GM23338 (cell line): Measurements from ENCODE around the gene GNB1. TPM values are rescaled to one million over a fixed set of nuclear protein-coding genes. Genes with fewer than 3 reads are reported as not detected.

Experiments
- ATAC-seq: fragments of 200-7000 bp; cut with Tn5 transposase; 3 replicates; pipeline ENCODE4 v1.9.1; 2020
- DNase-seq: peaks from one replicate; pipeline ENCODE4 v3.0.0-alpha.2; 2015; ENCODE audit warnings: low spot score
- H2AFZ ChIP-seq: fragments of 200-600 bp; sonication (generic); 2 replicates; pipeline ENCODE4 v1.8.0; 2016; ENCODE audit warnings: antibody characterized with exemption, mild to moderate bottlenecking, moderate library complexity
- H3F3A ChIP-seq: fragments of 200-600 bp; sonication (generic); replicated peaks from 2 replicates; pipeline ENCODE4 v1.8.0; 2017; ENCODE audit warnings: antibody characterized with exemption, mixed run types, low read depth
- H3K27ac ChIP-seq: fragments of 200-600 bp; sonication (generic); 2 replicates; pipeline ENCODE4 v1.6.1; 2016; ENCODE audit warnings: low read depth
- H3K27me3 ChIP-seq: fragments of 200-600 bp; sonication (generic); 2 replicates; pipeline ENCODE4 v1.8.0; 2016; ENCODE audit warnings: mild to moderate bottlenecking, mixed run types, moderate library complexity; ENCODE audit not compliant: insufficient read depth
- H3K36me3 ChIP-seq: fragments of 200-600 bp; sonication (generic); 2 replicates; pipeline ENCODE4 v1.8.0; 2016; ENCODE audit warnings: mild to moderate bottlenecking; ENCODE audit not compliant: insufficient read depth
- H3K4me1 ChIP-seq: fragments of 200-600 bp; sonication (generic); 2 replicates; pipeline ENCODE4 v1.8.0; 2016; ENCODE audit warnings: mild to moderate bottlenecking, moderate library complexity; ENCODE audit not compliant: insufficient read depth
- H3K4me2 ChIP-seq: fragments of 200-600 bp; sonication (generic); 2 replicates; pipeline ENCODE4 v1.7.1; 2017; ENCODE audit warnings: mixed run types
- H3K4me3 ChIP-seq: fragments of 200-600 bp; sonication (generic); 2 replicates; pipeline ENCODE4 v1.6.1; 2016; ENCODE audit warnings: mixed run types
- H3K79me2 ChIP-seq: fragments of 200-600 bp; sonication (generic); replicated peaks from 2 replicates; pipeline ENCODE4 v1.8.0; 2017; ENCODE audit warnings: mild to moderate bottlenecking; ENCODE audit not compliant: insufficient read depth
- H3K9me2 ChIP-seq: fragments of 200-600 bp; sonication (generic); 2 replicates; pipeline ENCODE4 v1.8.0; 2017; ENCODE audit not compliant: insufficient read depth
- H4K20me1 ChIP-seq: fragments of 200-600 bp; sonication (generic); replicated peaks from 2 replicates; pipeline ENCODE4 v1.8.0; 2017; ENCODE audit warnings: mild to moderate bottlenecking; ENCODE audit not compliant: insufficient read depth
- H3K27ac Mint-ChIP-seq: 2 replicates; pipeline ENCODE4 v1.8.0; 2020; ENCODE audit warnings: inconsistent platforms, mild to moderate bottlenecking, moderate library complexity, mixed read lengths
- H3K27me3 Mint-ChIP-seq: 3 replicates; pipeline ENCODE4 v1.8.0; 2022; ENCODE audit warnings: low read depth, mild to moderate bottlenecking, moderate library complexity, mixed read lengths, inconsistent platforms; ENCODE audit not compliant: insufficient read depth, poor library complexity
- H3K36me3 Mint-ChIP-seq: 3 replicates; pipeline ENCODE4 v1.8.0; 2021; ENCODE audit warnings: low read depth, mild to moderate bottlenecking, inconsistent platforms, moderate library complexity, mixed read lengths
- H3K4me1 Mint-ChIP-seq: 3 replicates; pipeline ENCODE4 v1.8.0; 2020; ENCODE audit warnings: mild to moderate bottlenecking, inconsistent platforms, mixed read lengths
- H3K4me3 Mint-ChIP-seq: 3 replicates; pipeline ENCODE4 v1.8.0; 2021; ENCODE audit warnings: moderate library complexity, mild to moderate bottlenecking, inconsistent platforms, mixed read lengths
- H3K9me3 Mint-ChIP-seq: 3 replicates; pipeline ENCODE4 v1.8.0; 2020; ENCODE audit warnings: moderate library complexity, mild to moderate bottlenecking, inconsistent platforms, mixed read lengths
- CREB1 ChIP-seq: fragments of 250-450 bp; sonication (Bioruptor Pico); IDR thresholded peaks from 2 replicates; pipeline ENCODE4 v1.5.0; 2020; ENCODE audit warnings: low read depth, mild to moderate bottlenecking, moderate library complexity
- EZH2 ChIP-seq: fragments of 200-600 bp; sonication (generic); IDR thresholded peaks from one replicate; pipeline ENCODE4 v1.8.0; 2017; ENCODE audit warnings: antibody characterized with exemption, mild to moderate bottlenecking, low read depth; ENCODE audit not compliant: unreplicated experiment
- EZH2phosphoT487 ChIP-seq: fragments of 200-600 bp; sonication (generic); IDR thresholded peaks from one replicate; pipeline ENCODE4 v1.8.1; 2018; ENCODE audit warnings: antibody characterized with exemption; ENCODE audit not compliant: unreplicated experiment
- JUNB ChIP-seq: IDR thresholded peaks from one replicate; pipeline ENCODE4 v1.6.1; 2016; ENCODE audit warnings: antibody characterized with exemption; ENCODE audit not compliant: unreplicated experiment
- POLR2AphosphoS5 ChIP-seq: IDR thresholded peaks from 2 replicates; pipeline ENCODE4 v1.6.1; 2016; ENCODE audit warnings: antibody characterized with exemption, low read depth
- STAT1 ChIP-seq: IDR thresholded peaks from one replicate; pipeline ENCODE4 v1.6.1; 2016; ENCODE audit warnings: antibody characterized with exemption; ENCODE audit not compliant: unreplicated experiment
- ZNF114 ChIP-seq: fragments of 250-450 bp; sonication (Bioruptor Pico); IDR thresholded peaks from 2 replicates; pipeline ENCODE4 v1.5.0; 2020; ENCODE audit warnings: mild to moderate bottlenecking, moderate library complexity
- ZNF331 ChIP-seq: fragments of 250-450 bp; sonication (Bioruptor Pico); IDR thresholded peaks from 2 replicates; pipeline ENCODE4 v1.5.0; 2020; ENCODE audit warnings: low read depth, mild to moderate bottlenecking, moderate library complexity
- polyA plus RNA-seq: library from polyadenylated mRNA; unstranded; fragments of >200 nt; fragmentation: Nextera tagmentation; extraction: Ambion mirVana; gene quantifications from 2 replicates; pipeline ENCODE4 v1.2.1, GENCODE V29; 2016
- total RNA-seq: library from RNA; depleted of rRNA; stranded (reverse); fragments of >200 nt; shearing (Covaris generic); gene quantifications from 2 replicates; pipeline ENCODE4 v1.2.3, GENCODE V29; 2014
- TF ChIP-seq, protein P1 (sequence below), 2 experiments: fragments of 200-600 bp in 1 of 2; sonication (generic) in 1 of 2; conservative IDR thresholded peaks; 2 replicates each; pipeline versions ENCODE4 v1.5.1 to v1.6.1; 2016 to 2017; ENCODE audit warnings: antibody characterized with exemption in 2 of 2, low read depth in 2 of 2, mild to moderate bottlenecking in 2 of 2, moderate library complexity in 1 of 2
- TF ChIP-seq, protein P2 (sequence below): IDR thresholded peaks from one replicate; pipeline ENCODE4 v1.6.1; 2018; ENCODE audit warnings: antibody characterized with exemption; ENCODE audit not compliant: unreplicated experiment

Gene GNB1
- total and polyA plus RNA-seq, 2 experiments from 2014 or later, result 65.4 to 138 TPM

DNA sequence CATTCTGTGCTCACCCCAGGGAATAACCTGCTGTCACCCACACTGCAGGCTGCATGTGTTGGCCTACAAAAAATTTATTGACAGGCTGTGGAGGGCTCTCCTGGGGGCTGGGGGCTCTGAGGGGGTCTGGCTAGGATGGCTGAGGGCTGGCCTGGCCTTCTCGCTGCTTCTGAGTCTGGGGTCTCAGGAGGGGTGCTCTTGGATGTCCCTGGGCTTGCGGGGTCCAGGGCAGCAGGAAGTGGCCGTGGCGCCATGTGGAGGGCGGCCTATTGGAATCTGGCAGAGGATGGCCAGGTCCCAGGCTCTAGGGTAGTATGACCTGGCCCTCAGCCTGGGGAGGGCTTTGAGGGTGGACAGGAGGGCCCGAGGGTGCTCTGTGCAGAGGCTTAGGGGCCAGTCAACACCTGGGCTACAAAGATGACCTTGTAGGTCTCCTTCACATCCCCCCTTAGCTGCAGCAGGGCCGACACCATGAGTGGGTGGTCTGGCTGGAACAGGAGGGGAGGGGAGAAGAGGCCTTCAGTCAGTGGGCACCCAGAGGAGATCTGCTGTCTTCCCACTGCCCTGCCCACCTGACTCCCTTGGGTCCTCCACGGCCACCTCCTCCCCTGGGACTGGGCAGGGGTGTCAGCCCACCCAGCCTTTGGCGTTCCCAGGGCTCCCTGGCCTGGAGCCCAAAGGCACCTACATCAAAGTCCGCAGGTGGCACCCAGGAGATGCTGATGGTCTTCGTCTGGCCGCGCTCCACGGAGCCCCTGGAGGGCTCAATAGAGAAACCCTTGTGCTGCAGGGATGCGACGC is 31.2 kb upstream of the GNB1 start (continued):
- TF ChIP-seq, protein P1, sequence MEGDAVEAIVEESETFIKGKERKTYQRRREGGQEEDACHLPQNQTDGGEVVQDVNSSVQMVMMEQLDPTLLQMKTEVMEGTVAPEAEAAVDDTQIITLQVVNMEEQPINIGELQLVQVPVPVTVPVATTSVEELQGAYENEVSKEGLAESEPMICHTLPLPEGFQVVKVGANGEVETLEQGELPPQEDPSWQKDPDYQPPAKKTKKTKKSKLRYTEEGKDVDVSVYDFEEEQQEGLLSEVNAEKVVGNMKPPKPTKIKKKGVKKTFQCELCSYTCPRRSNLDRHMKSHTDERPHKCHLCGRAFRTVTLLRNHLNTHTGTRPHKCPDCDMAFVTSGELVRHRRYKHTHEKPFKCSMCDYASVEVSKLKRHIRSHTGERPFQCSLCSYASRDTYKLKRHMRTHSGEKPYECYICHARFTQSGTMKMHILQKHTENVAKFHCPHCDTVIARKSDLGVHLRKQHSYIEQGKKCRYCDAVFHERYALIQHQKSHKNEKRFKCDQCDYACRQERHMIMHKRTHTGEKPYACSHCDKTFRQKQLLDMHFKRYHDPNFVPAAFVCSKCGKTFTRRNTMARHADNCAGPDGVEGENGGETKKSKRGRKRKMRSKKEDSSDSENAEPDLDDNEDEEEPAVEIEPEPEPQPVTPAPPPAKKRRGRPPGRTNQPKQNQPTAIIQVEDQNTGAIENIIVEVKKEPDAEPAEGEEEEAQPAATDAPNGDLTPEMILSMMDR (conservative IDR thresholded peaks at IDR 0.05; ENCODE audit: low read depth in 2 of 2), result no peak
- TF ChIP-seq STAT1, result no peak
- no peak for TF ChIP-seq POLR2AphosphoS5
- TF ChIP-seq ZNF331 (CRISPR knock-in tag), result no peak
- no peak for TF ChIP-seq CREB1 (CRISPR knock-in tag)
- TF ChIP-seq ZNF114 (CRISPR knock-in tag), result no peak
- TF ChIP-seq JUNB, result no peak
- TF ChIP-seq EZH2, result no peak

DNA sequence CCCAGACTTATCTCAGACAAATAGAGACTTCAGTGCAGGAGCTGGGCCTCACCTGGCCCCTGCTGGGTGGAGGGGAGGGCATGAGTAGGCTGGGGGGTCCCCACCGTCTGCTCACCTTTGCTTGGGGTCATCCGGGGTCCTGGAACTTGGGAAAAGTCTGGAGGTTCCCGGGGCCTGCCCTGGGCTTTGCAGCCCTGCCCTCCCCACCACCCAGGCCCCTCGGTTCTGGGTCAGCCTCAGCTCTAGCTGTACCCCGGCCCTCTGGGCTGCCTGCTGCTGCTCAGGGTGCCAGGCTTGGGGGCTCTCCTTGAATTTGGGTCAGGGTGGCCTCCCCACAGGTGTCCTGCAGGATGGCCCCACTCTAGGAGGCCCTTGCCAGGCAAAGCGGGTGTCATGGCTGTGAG is 30.6 kb upstream of the GNB1 start:
- Histone ChIP-seq H3K4me2 (no peak overlapping the region), H3K36me3 (no peaks in the 10 kb centered on the region), H3K79me2 (no peaks in the 10 kb centered on the region), H2AFZ (no peak overlapping the region), H3K4me1 (no peaks in the 10 kb centered on the region; the same call in 1 of the 2 replicates), H4K20me1 (no peaks in the 10 kb centered on the region), H3K27me3 (no peaks in the 10 kb centered on the region), H3K9me2 (no peaks in the 10 kb centered on the region), H3K27ac (no peak overlapping the region), H3F3A (0 out of 2 replicates have a peak, but pooled peaks cover 8% of the 10 kb centered on the region), H3K4me3 (no peak overlapping the region)
- H3K27ac Mint-ChIP-seq, result no peak overlapping the region
- no peak overlapping the region for H3K4me3 Mint-ChIP-seq
- peaks cover 11% of the 10 kb centered on the region for H3K27me3 Mint-ChIP-seq
- peaks cover 5% of the 10 kb centered on the region; the same call in 2 of the 3 replicates for H3K4me1 Mint-ChIP-seq
- no peak for ATAC-seq
- no peak for DNase-seq
- H3K9me3 Mint-ChIP-seq, result peaks cover 12% of the 10 kb centered on the region
- TF ChIP-seq, protein P1 (conservative IDR thresholded peaks at IDR 0.05; ENCODE audit: low read depth in 2 of 2), result no peak
- TF ChIP-seq STAT1 (no peak), EZH2phosphoT487 (no peak), ZNF331 (CRISPR knock-in tag) (no peak), ZNF114 (CRISPR knock-in tag) (no peak), POLR2AphosphoS5 (no peak), CREB1 (CRISPR knock-in tag) (no peak), JUNB (no peak)
- TF ChIP-seq, protein P2, sequence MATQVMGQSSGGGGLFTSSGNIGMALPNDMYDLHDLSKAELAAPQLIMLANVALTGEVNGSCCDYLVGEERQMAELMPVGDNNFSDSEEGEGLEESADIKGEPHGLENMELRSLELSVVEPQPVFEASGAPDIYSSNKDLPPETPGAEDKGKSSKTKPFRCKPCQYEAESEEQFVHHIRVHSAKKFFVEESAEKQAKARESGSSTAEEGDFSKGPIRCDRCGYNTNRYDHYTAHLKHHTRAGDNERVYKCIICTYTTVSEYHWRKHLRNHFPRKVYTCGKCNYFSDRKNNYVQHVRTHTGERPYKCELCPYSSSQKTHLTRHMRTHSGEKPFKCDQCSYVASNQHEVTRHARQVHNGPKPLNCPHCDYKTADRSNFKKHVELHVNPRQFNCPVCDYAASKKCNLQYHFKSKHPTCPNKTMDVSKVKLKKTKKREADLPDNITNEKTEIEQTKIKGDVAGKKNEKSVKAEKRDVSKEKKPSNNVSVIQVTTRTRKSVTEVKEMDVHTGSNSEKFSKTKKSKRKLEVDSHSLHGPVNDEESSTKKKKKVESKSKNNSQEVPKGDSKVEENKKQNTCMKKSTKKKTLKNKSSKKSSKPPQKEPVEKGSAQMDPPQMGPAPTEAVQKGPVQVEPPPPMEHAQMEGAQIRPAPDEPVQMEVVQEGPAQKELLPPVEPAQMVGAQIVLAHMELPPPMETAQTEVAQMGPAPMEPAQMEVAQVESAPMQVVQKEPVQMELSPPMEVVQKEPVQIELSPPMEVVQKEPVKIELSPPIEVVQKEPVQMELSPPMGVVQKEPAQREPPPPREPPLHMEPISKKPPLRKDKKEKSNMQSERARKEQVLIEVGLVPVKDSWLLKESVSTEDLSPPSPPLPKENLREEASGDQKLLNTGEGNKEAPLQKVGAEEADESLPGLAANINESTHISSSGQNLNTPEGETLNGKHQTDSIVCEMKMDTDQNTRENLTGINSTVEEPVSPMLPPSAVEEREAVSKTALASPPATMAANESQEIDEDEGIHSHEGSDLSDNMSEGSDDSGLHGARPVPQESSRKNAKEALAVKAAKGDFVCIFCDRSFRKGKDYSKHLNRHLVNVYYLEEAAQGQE, result no peak
- H3K36me3 Mint-ChIP-seq, result no peaks in the 10 kb centered on the region
